HepG2 (cell line): ENCODE results near the gene CEACAM3. TPM values are rescaled to one million over a fixed set of nuclear protein-coding genes. Genes with fewer than 3 reads are reported as not detected.
A peak's percentile ranks its signal among the peaks of the same experiment; 100 is the strongest.

Experiments
- ARNT ChIP-seq: fragments of 450-650 bp; IDR thresholded peaks from 2 replicates; pipeline ENCODE4 v1.6.1; 2017
- CC2D1A ChIP-seq: sonication (generic); formaldehyde crosslinking; IDR thresholded peaks from 2 replicates; pipeline ENCODE4 v1.8.1; 2023; ENCODE audit warnings: mild to moderate bottlenecking, missing genetic modification reagents
- CSRNP2 ChIP-seq: sonication (generic); formaldehyde crosslinking; conservative IDR thresholded peaks from 2 replicates; pipeline ENCODE4 v1.8.0; 2022; ENCODE audit warnings: low read depth, missing genetic modification reagents
- DRAP1 ChIP-seq: IDR thresholded peaks from 2 replicates; pipeline ENCODE4 v1.6.1; 2016; ENCODE audit warnings: missing genetic modification reagents, missing compliant biosample characterization
- EHMT2 ChIP-seq: fragments of 200-600 bp; sonication (generic); IDR thresholded peaks from 2 replicates; pipeline ENCODE4 v1.7.0; 2017; ENCODE audit warnings: antibody characterized with exemption, low read depth, low read length, borderline replicate concordance
- ETV5 ChIP-seq: IDR thresholded peaks from 2 replicates; pipeline ENCODE4 v1.6.1; 2018; ENCODE audit warnings: missing biosample characterization, missing genetic modification reagents, inconsistent platforms, borderline replicate concordance
- HINFP ChIP-seq: sonication (generic); formaldehyde crosslinking; IDR thresholded peaks from 2 replicates; pipeline ENCODE4 v1.4.0; 2020; ENCODE audit warnings: low read depth, mild to moderate bottlenecking, missing genetic modification reagents
- HNRNPLL ChIP-seq: fragments of 200-400 bp; formaldehyde crosslinking; IDR thresholded peaks from 2 replicates; pipeline ENCODE4 v1.6.1; 2017; ENCODE audit warnings: mild to moderate bottlenecking, low read depth, low read length; ENCODE audit not compliant: poor library complexity, severe bottlenecking
- HOXA3 ChIP-seq: sonication (generic); formaldehyde crosslinking; IDR thresholded peaks from 2 replicates; pipeline ENCODE4 v1.5.0; 2020; ENCODE audit warnings: missing genetic modification reagents
- KDM4B ChIP-seq: sonication (generic); formaldehyde crosslinking; IDR thresholded peaks from 2 replicates; pipeline ENCODE4 v1.4.0; 2020; ENCODE audit warnings: missing genetic modification reagents
- MEF2D ChIP-seq: sonication (generic); formaldehyde crosslinking; IDR thresholded peaks from 2 replicates; pipeline ENCODE4 v1.5.1; 2020; ENCODE audit warnings: mild to moderate bottlenecking, missing genetic modification reagents
- MEIS1 ChIP-seq: sonication (generic); formaldehyde crosslinking; IDR thresholded peaks from 2 replicates; pipeline ENCODE4 v1.9.0; 2021; ENCODE audit warnings: mild to moderate bottlenecking, missing genetic modification reagents, moderate library complexity, borderline replicate concordance
- MYPOP ChIP-seq: sonication (generic); formaldehyde crosslinking; IDR thresholded peaks from 2 replicates; pipeline ENCODE4 v1.8.1; 2023; ENCODE audit warnings: mild to moderate bottlenecking, moderate library complexity, missing genetic modification reagents
- NFYB ChIP-seq: sonication (generic); formaldehyde crosslinking; IDR thresholded peaks from 2 replicates; pipeline ENCODE4 v1.4.0; 2020; ENCODE audit warnings: missing genetic modification reagents
- SATB2 ChIP-seq: sonication (generic); formaldehyde crosslinking; IDR thresholded peaks from 2 replicates; pipeline ENCODE4 v1.5.0; 2020; ENCODE audit warnings: missing genetic modification reagents
- SMARCC2 ChIP-seq: fragments of 450-650 bp; IDR thresholded peaks from 2 replicates; pipeline ENCODE4 v1.6.1; 2017; ENCODE audit warnings: antibody characterized with exemption, mild to moderate bottlenecking
- SPEN ChIP-seq: sonication (generic); formaldehyde crosslinking; IDR thresholded peaks from 2 replicates; pipeline ENCODE4 v1.5.1; 2020; ENCODE audit warnings: low read depth, mild to moderate bottlenecking, missing genetic modification reagents
- YEATS4 ChIP-seq: sonication (generic); formaldehyde crosslinking; IDR thresholded peaks from 2 replicates; pipeline ENCODE4 v1.4.0; 2020; ENCODE audit warnings: missing genetic modification reagents, borderline replicate concordance
- ZFY ChIP-seq: sonication (generic); formaldehyde crosslinking; IDR thresholded peaks from 2 replicates; pipeline ENCODE4 v1.4.0; 2020; ENCODE audit warnings: missing genetic modification reagents
- ZNF350 ChIP-seq: sonication (generic); formaldehyde crosslinking; IDR thresholded peaks from 2 replicates; pipeline ENCODE4 v1.4.0; 2020; ENCODE audit warnings: mild to moderate bottlenecking, low read depth, missing genetic modification reagents, borderline replicate concordance
- ZNF512 ChIP-seq: sonication (generic); formaldehyde crosslinking; IDR thresholded peaks from 2 replicates; pipeline ENCODE4 v1.4.0; 2020; ENCODE audit warnings: mild to moderate bottlenecking, missing genetic modification reagents
- ZNF672 ChIP-seq: sonication (generic); formaldehyde crosslinking; IDR thresholded peaks from 2 replicates; pipeline ENCODE4 v1.8.1; 2022; ENCODE audit warnings: missing genetic modification reagents
- ZNF746 ChIP-seq: sonication (generic); formaldehyde crosslinking; IDR thresholded peaks from 2 replicates; pipeline ENCODE4 v1.8.0; 2022; ENCODE audit warnings: mild to moderate bottlenecking, missing genetic modification reagents
- ZNF747 ChIP-seq: sonication (generic); formaldehyde crosslinking; IDR thresholded peaks from 2 replicates; pipeline ENCODE4 v1.8.1; 2023; ENCODE audit warnings: missing genetic modification reagents, mild to moderate bottlenecking, borderline replicate concordance
- ZSCAN12 ChIP-seq: sonication (generic); formaldehyde crosslinking; IDR thresholded peaks from 2 replicates; pipeline ENCODE4 v1.9.0; 2021; ENCODE audit warnings: mild to moderate bottlenecking, missing genetic modification reagents
- polyA plus RNA-seq, 8 experiments: library from polyadenylated mRNA; depleted of rRNA in 3 of 8; stranded (reverse) in 7 of 8; unstranded in 1 of 8; fragments of >200 nt; fragmentation: Illumina TruSeq in 4 of 8; extraction: Trizol in 4 of 8; gene quantifications; 2 replicates each; pipeline versions ENCODE4 v1.2.1 to v1.2.3, GENCODE V29; 2011 to 2016; ENCODE audit warnings: low read depth in 4 of 8, missing spikeins in 1 of 8, mixed read lengths in 1 of 8; ENCODE audit not compliant: insufficient read depth in 1 of 8
- total RNA-seq, 5 experiments: library from RNA; depleted of rRNA; stranded (reverse); fragments of >200 nt; fragmentation: Illumina TruSeq; extraction: Trizol; gene quantifications; 2 replicates each; pipeline ENCODE4 v1.2.3, GENCODE V29; 2016; ENCODE audit warnings: low read depth in 1 of 5

The CEACAM3 gene
- total and polyA plus RNA-seq, 2 of the 13 experiments (the other 11 are each of a cell fraction or from before 2014, with no cell fraction given): not detected

- peak; percentile 50; the same call in 1 of the 2 replicates for TF ChIP-seq MEIS1
- TF ChIP-seq NFYB: peak; percentile 68
- TF ChIP-seq ZNF746 (CRISPR knock-in tag): peak; percentile 82
- no peak for TF ChIP-seq SMARCC2
- TF ChIP-seq ZSCAN12: no peak
- TF ChIP-seq ZNF747 (CRISPR knock-in tag): peak; percentile 86
- peak; percentile 98 for TF ChIP-seq SPEN
- no peak for TF ChIP-seq HNRNPLL
- peak; percentile 33; the same call in 1 of the 2 replicates for TF ChIP-seq MYPOP (CRISPR knock-in tag)
- TF ChIP-seq CSRNP2 (CRISPR knock-in tag): no peak
- no peak for TF ChIP-seq CC2D1A (CRISPR knock-in tag)
- TF ChIP-seq EHMT2: no peak
- peak; percentile 24; the same call in 1 of the 2 replicates for TF ChIP-seq SATB2
- TF ChIP-seq ZFY (CRISPR knock-in tag): peak; percentile 93
- peak; percentile 94 for TF ChIP-seq DRAP1 (CRISPR knock-in tag)
- TF ChIP-seq HOXA3 (CRISPR knock-in tag): peak; percentile 83
- TF ChIP-seq ZNF672: no peak
- TF ChIP-seq KDM4B: peak; percentile 51; the same call in 1 of the 2 replicates
- peak; percentile 71; the same call in 1 of the 2 replicates for TF ChIP-seq ZNF350 (CRISPR knock-in tag)
- peak; percentile 16; the same call in 1 of the 2 replicates for TF ChIP-seq HINFP (CRISPR knock-in tag)
- peak; percentile 96 for TF ChIP-seq YEATS4 (CRISPR knock-in tag)
- TF ChIP-seq ZNF512 (CRISPR knock-in tag): no peak
- TF ChIP-seq ARNT: no peak
- peak; percentile 75; the same call in 1 of the 2 replicates for TF ChIP-seq MEF2D (CRISPR knock-in tag)
- TF ChIP-seq ETV5 (CRISPR knock-in tag): peak; percentile 87
Measured at GRCh38 chr19:41859618-41860418, 63.4 kb downstream of the CEACAM3 start, which contains the start of gene RPS19 (continued).
